Activated naive CD4-positive, alpha-beta T cell treated with anti-CD3 and anti-CD28 coated beads for 36 hours (primary cell): ENCODE results near the gene CLDN7. TPM values are rescaled to one million over a fixed set of nuclear protein-coding genes. Genes with fewer than 3 reads are reported as not detected.

Experiments
- CTCF ChIA-PET: fragments of 350-600 bp; sonication (Branson Sonifier 250); formaldehyde crosslinking; loops from one replicate; lab custom pipeline; 2021; ENCODE audit warnings: antibody characterized with exemption; lab: Charles Lee
- DNase-seq: peaks from one replicate; pipeline ENCODE4 v3.0.0-alpha.2; 2020
- H3K27ac Mint-ChIP-seq: one replicate; pipeline ENCODE4 v1.8.0; 2021; ENCODE audit warnings: mild to moderate bottlenecking, mixed read lengths
- H3K27me3 Mint-ChIP-seq: one replicate; pipeline ENCODE4 v1.8.0; 2021; ENCODE audit warnings: low read depth, mixed read lengths
- H3K36me3 Mint-ChIP-seq: one replicate; pipeline ENCODE4 v1.8.0; 2021; ENCODE audit warnings: low read depth, mixed read lengths
- H3K4me1 Mint-ChIP-seq: one replicate; pipeline ENCODE4 v1.8.0; 2021; ENCODE audit warnings: low read depth, mixed read lengths
- H3K4me3 Mint-ChIP-seq: one replicate; pipeline ENCODE4 v1.8.0; 2021; ENCODE audit warnings: mild to moderate bottlenecking, moderate library complexity, mixed read lengths
- H3K9me3 Mint-ChIP-seq: one replicate; pipeline ENCODE4 v1.8.0; 2021; ENCODE audit warnings: mixed read lengths
- intact Hi-C: fragments of 100-400 bp; cut with micrococcal nuclease; formaldehyde crosslinking; loops from one replicate; pipeline ENCODE4 v1.15.1; 2023
- total RNA-seq, 2 experiments: library from RNA; stranded (reverse); gene quantifications; one replicate each; pipeline ENCODE4 v1.2.3, GENCODE V29; 2021

CLDN7 gene
- total RNA-seq, 2 experiments from 2014 or later, result 0.40 TPM; not detected in 1

DNA sequence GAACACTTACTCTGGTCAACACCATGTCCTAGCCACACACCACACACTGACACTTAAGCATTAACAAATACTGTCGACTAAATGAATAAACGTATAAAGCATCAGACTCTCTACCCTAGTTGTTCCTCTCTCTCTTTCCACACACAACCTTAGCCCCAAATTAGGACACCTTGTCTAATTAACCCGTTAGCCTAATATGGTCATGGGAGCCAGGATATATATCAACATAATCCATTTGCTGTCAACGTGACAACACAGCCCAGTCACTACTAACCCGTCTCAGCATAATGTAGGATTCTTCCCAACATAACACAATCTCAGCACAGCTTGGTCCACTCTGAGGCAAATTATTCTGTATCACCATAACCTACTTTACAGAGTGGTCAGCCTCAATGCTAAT lies 30.2 kb downstream of the CLDN7 start:
- Mint-ChIP-seq H3K4me1 (peaks cover 57% of the 10 kb centered on the region), H3K9me3 (no peaks in the 10 kb centered on the region), H3K36me3 (peaks cover 25% of the 10 kb centered on the region), H3K27ac (no peak overlapping the region), H3K4me3 (peak overlapping the region; percentile 4), H3K27me3 (no peaks in the 10 kb centered on the region)
- DNase-seq, result no peak
- CTCF ChIA-PET, result interaction anchor here (0.7 to 2.6 kb wide), 2 partner anchors 11 to 65 kb away, joined by 5 to 15 read pairs; partner anchors contain the start of genes ACADVL and DLG4
- intact Hi-C loops, result no loop called here

DNA sequence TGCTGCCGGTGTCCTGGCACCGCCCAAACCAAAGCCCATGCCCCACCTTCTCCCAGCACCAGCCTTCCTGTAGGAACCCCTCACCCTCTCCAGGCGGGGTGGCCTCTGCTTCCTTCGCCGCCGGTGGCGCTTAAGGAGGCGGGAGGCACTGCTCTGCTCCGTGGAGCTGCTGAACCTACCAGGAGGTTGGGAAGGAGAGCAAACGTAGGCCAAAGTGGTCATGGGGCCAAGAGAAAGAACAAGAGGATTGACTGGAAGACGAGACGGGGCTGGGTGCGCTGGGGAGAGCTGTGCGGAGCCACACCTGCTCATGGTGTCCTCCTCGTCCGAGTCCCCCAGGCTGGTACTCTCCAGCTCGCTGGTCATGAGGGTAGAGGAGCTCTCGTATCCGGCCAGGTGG lies 32.8 kb downstream of the CLDN7 start:
- intact Hi-C loops, result no loop called here
- DNase-seq, result no peak
- no peak overlapping the region for H3K4me3 Mint-ChIP-seq
- CTCF ChIA-PET, result interaction anchor here (1.4 kb wide), 1 partner anchor 10 kb away, joined by 3 read pairs; the partner anchor contains the start of genes ACADVL and DLG4
- no peaks in the 10 kb centered on the region for H3K9me3 Mint-ChIP-seq
- H3K27ac Mint-ChIP-seq, result no peak overlapping the region
- peaks cover 32% of the 10 kb centered on the region for H3K4me1 Mint-ChIP-seq
- peaks cover 14% of the 10 kb centered on the region for H3K36me3 Mint-ChIP-seq
- H3K27me3 Mint-ChIP-seq, result no peaks in the 10 kb centered on the region

DNA sequence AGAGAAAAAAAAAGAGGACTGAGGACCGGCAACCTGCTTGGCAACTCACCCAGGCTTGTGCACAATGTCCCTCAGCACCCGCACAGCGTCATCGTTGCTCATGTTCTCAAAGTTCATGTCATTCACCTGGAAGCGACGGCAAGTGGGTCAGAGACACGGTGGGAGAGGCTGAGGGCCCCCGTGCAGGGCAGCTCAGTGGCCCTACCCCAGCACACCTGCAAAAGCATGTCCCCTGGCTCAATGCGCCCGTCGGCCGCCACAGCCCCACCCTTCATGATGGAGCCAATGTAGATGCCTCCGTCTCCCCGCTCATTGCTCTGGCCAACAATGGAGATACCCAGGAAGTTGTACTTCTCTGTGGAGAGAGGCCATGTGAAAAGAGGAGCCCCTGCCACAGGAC lies 33.4 kb downstream of the CLDN7 start:
- Mint-ChIP-seq H3K9me3 (no peaks in the 10 kb centered on the region), H3K4me3 (no peak overlapping the region), H3K27me3 (no peaks in the 10 kb centered on the region), H3K4me1 (peaks cover 30% of the 10 kb centered on the region), H3K36me3 (peaks cover 14% of the 10 kb centered on the region), H3K27ac (no peak overlapping the region)
- intact Hi-C loops, result no loop called here
- DNase-seq, result no peak
- CTCF ChIA-PET, result no interaction called here

DNA sequence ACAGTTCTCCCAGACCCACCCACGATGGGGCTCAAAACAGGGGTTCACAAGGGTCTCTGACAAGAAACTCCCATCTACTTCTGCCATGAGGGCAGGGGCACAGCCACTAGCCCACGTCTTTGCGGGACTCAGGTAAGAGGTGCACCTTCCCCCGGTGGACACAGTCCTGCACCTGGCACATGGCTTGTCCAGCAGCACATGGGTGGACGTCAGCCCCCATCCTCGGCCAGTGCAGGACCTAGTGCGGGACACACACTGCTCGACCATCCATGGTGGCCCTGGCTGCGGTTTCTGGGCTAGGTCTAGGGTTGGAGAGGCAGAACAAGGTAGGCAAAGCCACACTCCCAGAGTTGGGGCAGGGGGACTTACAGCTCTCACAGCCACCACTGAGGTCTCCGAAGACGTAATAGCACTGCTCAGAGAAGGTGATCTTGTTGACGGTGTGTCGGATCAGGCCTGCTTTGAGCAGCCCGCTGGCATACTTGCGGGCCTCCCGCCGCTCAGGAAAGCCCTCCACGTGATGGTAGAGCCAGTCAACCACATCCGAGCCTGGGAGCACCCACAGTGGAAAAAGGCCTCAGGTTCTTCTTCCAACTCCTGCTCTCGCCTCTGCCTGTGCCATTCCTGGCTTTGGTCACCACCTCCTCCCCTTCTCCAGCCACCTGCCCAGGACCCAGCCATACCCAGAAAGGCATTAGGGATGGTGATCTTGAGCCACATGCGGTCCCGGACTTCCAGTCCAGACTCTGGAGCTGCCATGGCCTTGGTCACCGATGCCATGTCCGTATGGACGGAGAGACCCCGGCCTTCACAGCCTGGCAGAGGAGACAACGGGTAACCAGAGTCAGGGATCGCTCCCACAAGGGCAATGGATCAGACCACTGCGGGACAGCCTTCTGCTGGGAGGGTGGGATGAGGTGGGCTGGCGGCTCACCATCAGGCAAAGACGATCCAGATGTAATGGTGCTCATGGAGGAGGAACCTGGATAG lies 35.3 kb downstream of the CLDN7 start:
- H3K27me3 Mint-ChIP-seq, result no peaks in the 10 kb centered on the region
- CTCF ChIA-PET, result no interaction called here
- no peak for DNase-seq
- intact Hi-C loops, result no loop called here
- no peak overlapping the region for H3K4me3 Mint-ChIP-seq
- peaks cover 16% of the 10 kb centered on the region for H3K4me1 Mint-ChIP-seq
- H3K9me3 Mint-ChIP-seq, result no peaks in the 10 kb centered on the region
- peaks cover 21% of the 10 kb centered on the region for H3K36me3 Mint-ChIP-seq
- H3K27ac Mint-ChIP-seq, result no peak overlapping the region

DNA sequence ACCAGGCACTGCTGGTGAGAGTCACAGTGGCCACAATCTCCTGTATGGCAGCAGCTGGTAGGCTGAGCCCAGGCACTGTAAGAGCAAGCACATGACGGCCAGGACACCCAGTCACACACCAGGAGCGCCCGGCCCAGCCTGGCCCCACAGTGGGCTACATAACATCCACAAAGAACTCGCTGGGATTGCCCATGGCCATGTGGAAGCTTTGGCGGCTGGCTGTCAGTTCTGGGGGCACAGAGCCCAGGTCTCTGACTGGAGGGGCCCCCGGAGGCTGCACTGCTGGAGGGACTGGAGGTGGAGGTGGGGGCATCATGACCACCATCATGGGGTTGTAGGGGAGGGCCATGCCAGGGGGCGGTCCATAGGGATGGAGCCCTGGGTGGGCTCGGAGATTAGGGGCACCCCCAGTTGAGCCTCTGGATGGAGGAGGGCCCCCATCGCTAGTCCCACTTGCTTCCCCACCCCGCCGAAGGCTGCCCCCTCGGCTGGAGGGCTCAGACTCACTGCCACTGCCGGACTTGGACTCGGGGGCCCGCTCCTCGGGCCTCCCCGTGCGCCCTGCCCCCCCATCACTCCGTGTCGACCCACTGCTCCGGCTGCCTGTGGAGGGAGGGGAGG lies 36.5 kb downstream of the CLDN7 start:
- Mint-ChIP-seq H3K36me3 (peaks cover 26% of the 10 kb centered on the region), H3K27me3 (no peaks in the 10 kb centered on the region), H3K9me3 (no peaks in the 10 kb centered on the region), H3K4me1 (peaks cover 20% of the 10 kb centered on the region), H3K4me3 (no peak overlapping the region), H3K27ac (no peak overlapping the region)
- intact Hi-C loops, result no loop called here
- no peak for DNase-seq
- CTCF ChIA-PET, result no interaction called here

DNA sequence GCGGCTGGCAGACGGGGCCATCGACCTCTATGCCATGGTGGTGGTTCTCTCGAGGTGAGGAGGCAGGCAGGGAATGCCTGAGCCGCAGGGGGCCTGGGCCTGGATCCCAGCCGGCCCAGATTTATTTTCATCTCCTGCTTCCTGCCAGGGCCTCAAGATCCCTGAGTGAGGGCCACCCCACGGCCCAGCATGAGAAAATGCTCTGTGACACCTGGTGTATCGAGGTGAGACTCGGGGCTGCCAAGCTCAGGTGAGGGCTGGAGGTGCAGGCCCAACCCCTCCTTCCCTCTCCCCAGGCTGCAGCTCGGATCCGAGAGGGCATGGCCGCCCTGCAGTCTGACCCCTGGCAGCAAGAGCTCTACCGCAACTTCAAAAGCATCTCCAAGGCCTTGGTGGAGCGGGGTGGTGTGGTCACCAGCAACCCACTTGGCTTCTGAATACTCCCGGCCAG lies 37.6 kb downstream of the CLDN7 start:
- Mint-ChIP-seq H3K27me3 (no peaks in the 10 kb centered on the region), H3K36me3 (peaks cover 25% of the 10 kb centered on the region), H3K9me3 (no peaks in the 10 kb centered on the region), H3K27ac (no peak overlapping the region), H3K4me1 (peaks cover 24% of the 10 kb centered on the region), H3K4me3 (no peak overlapping the region)
- intact Hi-C loops, result no loop called here
- CTCF ChIA-PET, result no interaction called here
- DNase-seq, result no peak

DNA sequence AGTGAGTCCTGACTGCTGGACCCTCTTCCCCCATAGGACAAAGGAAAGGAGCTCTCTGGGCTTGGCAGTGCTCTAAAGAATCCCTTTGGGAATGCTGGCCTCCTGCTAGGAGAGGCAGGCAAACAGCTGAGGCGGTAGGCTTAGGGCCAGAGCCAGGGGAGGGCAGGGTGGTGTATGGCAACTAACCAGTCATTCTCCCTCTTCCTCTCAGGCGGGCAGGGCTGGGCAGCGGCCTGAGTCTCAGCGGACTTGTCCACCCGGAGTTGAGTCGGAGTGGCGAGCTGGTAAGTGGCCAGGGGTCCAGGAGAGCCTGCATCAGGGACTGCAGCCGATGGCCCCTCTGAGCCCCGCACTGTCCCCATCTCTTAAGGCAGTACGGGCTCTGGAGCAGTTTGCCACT lies 38.2 kb downstream of the CLDN7 start:
- Mint-ChIP-seq H3K36me3 (peaks cover 25% of the 10 kb centered on the region), H3K27me3 (no peaks in the 10 kb centered on the region), H3K27ac (no peak overlapping the region), H3K9me3 (no peaks in the 10 kb centered on the region), H3K4me3 (no peak overlapping the region), H3K4me1 (peaks cover 28% of the 10 kb centered on the region)
- CTCF ChIA-PET, result interaction anchor here (1.2 kb wide), 1 partner anchor 15 kb away, joined by 3 read pairs; the partner anchor contains the start of gene PHF23
- no peak for DNase-seq
- intact Hi-C loops, result no loop called here

DNA sequence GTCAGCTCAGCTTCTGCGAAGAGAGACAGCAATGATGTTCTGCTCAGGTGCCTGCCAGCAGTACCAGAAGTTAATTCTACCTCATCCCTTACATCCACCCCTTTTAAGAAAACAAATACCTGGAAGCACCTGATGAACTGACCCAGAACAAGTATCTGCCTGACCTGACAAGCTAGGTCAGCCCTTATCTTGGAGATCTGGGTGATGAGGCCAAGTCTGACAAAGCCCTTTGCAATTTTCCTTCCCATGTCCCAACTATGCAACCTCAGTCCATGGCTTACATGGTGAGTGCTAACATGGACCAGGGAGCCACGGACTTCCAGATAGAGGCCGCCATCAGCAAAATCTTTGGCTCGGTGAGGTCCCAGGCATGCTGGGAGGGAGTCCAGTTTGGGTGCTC lies 38.9 kb downstream of the CLDN7 start:
- Mint-ChIP-seq H3K9me3 (no peaks in the 10 kb centered on the region), H3K4me1 (peaks cover 33% of the 10 kb centered on the region), H3K4me3 (no peak overlapping the region), H3K27ac (no peak overlapping the region), H3K36me3 (peaks cover 23% of the 10 kb centered on the region), H3K27me3 (no peaks in the 10 kb centered on the region)
- intact Hi-C loops, result no loop called here
- no peak for DNase-seq
- CTCF ChIA-PET, result interaction anchor here (1.2 kb wide), 1 partner anchor 16 kb away, joined by 3 read pairs; the partner anchor contains the start of gene PHF23

DNA sequence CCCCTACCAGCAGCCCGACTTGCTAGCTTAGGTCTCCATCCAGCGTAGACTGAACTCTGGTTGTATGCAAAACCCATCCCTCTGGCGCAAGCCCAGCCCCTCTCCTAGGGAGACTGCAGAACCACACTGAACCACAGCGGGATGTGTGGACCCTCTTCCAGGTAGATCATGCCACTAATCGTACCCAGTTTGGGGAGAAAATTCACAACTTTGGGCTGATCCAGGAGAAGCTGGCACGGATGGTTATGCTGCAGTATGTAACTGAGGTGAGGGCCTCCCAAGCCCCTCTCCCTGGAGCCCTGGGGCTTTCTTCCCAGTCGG lies 39.3 kb downstream of the CLDN7 start:
- H3K9me3 Mint-ChIP-seq, result no peaks in the 10 kb centered on the region
- peaks cover 20% of the 10 kb centered on the region for H3K36me3 Mint-ChIP-seq
- H3K4me3 Mint-ChIP-seq, result no peak overlapping the region
- no peaks in the 10 kb centered on the region for H3K27me3 Mint-ChIP-seq
- intact Hi-C loops, result no loop called here
- DNase-seq, result no peak
- CTCF ChIA-PET, result interaction anchor here (1.2 to 3.4 kb wide), 2 partner anchors 10 to 16 kb away, joined by 3 to 15 read pairs; partner anchors contain the start of gene PHF23
- peaks cover 33% of the 10 kb centered on the region for H3K4me1 Mint-ChIP-seq
- no peak overlapping the region for H3K27ac Mint-ChIP-seq

DNA sequence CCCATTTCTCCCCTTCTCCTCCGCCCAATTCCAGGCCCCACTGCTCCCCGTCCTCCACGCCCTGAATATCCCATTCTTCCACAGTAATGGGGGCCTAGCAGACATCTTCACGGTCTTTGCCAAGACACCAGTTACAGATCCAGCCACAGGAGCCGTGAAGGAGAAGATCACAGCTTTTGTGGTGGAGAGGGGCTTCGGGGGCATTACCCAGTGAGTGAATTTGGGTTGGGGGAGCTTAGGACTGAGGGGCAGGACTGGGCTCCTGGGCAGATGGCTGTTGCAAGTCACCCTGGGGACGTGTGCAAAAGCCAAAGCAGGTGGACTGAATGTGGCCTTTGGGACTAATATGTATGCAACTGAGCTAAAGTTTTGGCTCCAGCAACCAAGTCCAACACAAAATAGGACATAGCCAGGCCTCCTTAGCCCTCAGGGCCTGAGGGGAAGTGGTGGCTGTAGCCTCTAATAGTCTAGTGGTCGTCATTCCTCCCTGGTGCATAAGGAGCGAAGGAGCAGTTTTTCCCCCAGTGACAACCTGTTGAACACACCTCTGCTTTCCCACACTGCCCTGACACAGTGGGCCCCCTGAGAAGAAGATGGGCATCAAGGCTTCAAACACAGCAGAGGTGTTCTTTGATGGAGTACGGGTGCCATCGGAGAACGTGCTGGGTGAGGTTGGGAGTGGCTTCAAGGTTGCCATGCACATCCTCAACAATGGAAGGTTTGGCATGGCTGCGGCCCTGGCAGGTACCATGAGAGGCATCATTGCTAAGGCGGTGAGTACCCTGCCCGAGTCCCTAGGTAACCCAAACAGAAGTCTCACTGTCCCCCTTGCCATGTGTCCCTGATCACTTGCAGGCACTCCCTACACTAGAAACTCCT lies 39.9 kb downstream of the CLDN7 start:
- CTCF ChIA-PET, result interaction anchor here (0.5 to 3.4 kb wide), 4 partner anchors 10 to 746 kb away, joined by 3 to 15 read pairs (median 3); partner anchors contain the start of gene DVL2
- Mint-ChIP-seq H3K27me3 (no peaks in the 10 kb centered on the region), H3K9me3 (no peaks in the 10 kb centered on the region), H3K36me3 (peaks cover 20% of the 10 kb centered on the region), H3K4me1 (peaks cover 36% of the 10 kb centered on the region), H3K4me3 (no peak overlapping the region), H3K27ac (no peak overlapping the region)
- no peak for DNase-seq
- intact Hi-C loops, result no loop called here

DNA sequence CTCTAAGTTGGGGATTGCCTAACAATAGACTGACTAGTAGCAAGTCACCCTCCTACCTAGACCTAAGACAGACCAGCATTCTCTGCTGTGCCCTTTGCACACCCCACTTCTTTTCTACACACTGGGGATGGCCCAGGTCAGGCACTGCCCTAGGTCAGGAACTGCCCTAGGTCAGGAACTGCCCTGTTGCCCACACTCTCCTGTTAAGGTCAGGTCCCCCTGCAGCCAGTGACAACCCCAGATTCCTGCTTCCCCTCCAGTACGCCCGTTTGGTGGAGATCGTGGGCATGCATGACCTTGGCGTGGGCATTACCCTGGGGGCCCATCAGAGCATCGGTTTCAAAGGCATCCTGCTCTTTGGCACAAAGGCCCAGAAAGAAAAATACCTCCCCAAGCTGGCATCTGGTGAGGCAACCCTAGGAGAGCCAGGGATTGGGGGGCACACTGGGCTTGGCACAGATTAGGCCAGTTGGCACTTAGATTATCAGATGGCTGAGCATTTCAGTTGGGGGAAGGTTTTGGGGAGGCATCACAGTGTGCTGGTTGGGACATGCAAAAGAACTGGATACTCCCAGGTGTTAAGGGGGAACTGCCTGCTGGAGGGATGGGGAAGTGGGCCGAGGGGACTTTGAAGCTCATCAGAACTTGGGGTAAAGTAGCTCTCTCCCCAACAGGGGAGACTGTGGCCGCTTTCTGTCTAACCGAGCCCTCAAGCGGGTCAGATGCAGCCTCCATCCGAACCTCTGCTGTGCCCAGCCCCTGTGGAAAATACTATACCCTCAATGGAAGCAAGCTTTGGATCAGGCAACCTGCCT lies 40.8 kb downstream of the CLDN7 start:
- peak overlapping the region; percentile 61 for H3K27ac Mint-ChIP-seq
- intact Hi-C loops, result loop anchor here (1.0 kb wide), 3 partner anchors 31 to 75 kb away; partner anchors contain the start of gene ELP5

More for the DNA sequence above, 40.8 kb downstream of the CLDN7 start:
- CTCF ChIA-PET, result interaction anchor here (0.5 to 3.4 kb wide), 14 partner anchors 11 to 747 kb away, joined by 3 to 16 read pairs (median 4); partner anchors contain the start of genes DVL2, GABARAP, PHF23 and SLC16A11
- Mint-ChIP-seq H3K27me3 (no peaks in the 10 kb centered on the region), H3K9me3 (no peaks in the 10 kb centered on the region), H3K36me3 (peaks cover 18% of the 10 kb centered on the region), H3K4me1 (peaks cover 40% of the 10 kb centered on the region), H3K4me3 (no peak overlapping the region)
- DNase-seq, result no peak
